Transverse colon (tissue), 4 donors: Measurements from ENCODE around the gene TENM4. TPM values are rescaled to one million over a fixed set of nuclear protein-coding genes. Genes with fewer than 3 reads are reported as not detected.
A peak's percentile ranks its signal among the peaks of the same experiment; 100 is the strongest.

ENCODE experiments used
- DNase-seq: peaks from one replicate; pipeline ENCODE4 v3.0.0-alpha.2; 2019
- H3K27ac ChIP-seq, 4 donors: fragments of 200-600 bp; sonication (generic); 2 replicates each; pipeline ENCODE4 v1.5.1; 2016 to 2018; ENCODE audit warnings: inconsistent platforms in 4 of 4
- H3K27me3 ChIP-seq: fragments of 200-600 bp; sonication (generic); 2 replicates; pipeline ENCODE4 v1.5.1; 2017; ENCODE audit warnings: inconsistent platforms
- H3K36me3 ChIP-seq, 4 donors: fragments of 200-600 bp; sonication (generic); 2 replicates each; pipeline ENCODE4 v1.5.1; 2017 to 2019; ENCODE audit warnings: inconsistent platforms in 4 of 4
- H3K4me1 ChIP-seq, 4 donors: fragments of 200-600 bp; sonication (generic); 2 replicates each; pipeline ENCODE4 v1.5.1; 2017 to 2020; ENCODE audit warnings: inconsistent platforms in 4 of 4
- H3K4me3 ChIP-seq, 4 donors: fragments of 200-600 bp; sonication (generic); 1 replicate in 1 of 4; 2 replicates in 3 of 4; pipeline versions ENCODE4 v1.5.1 to v1.6.1; 2017 to 2019; ENCODE audit warnings: inconsistent platforms in 4 of 4
- H3K9me3 ChIP-seq, 2 donors: fragments of 200-600 bp; sonication (generic); 2 replicates each; pipeline ENCODE4 v1.5.1; 2017 to 2019; ENCODE audit warnings: inconsistent platforms in 2 of 2
- EP300 ChIP-seq: sonication (generic); formaldehyde crosslinking; IDR thresholded peaks from one replicate; pipeline ENCODE4 v1.6.1; 2017; ENCODE audit warnings: antibody characterized with exemption, low read depth
- POLR2A ChIP-seq: fragments of 450-650 bp; IDR thresholded peaks from one replicate; pipeline ENCODE4 v1.6.1; 2016; ENCODE audit warnings: antibody characterized with exemption, mild to moderate bottlenecking, moderate library complexity
- POLR2AphosphoS5 ChIP-seq, 3 donors: sonication (generic); formaldehyde crosslinking; IDR thresholded peaks; one replicate each; pipeline ENCODE4 v1.6.1; 2016; ENCODE audit warnings: antibody characterized with exemption in 3 of 3
- WGBS, 2 donors: methylation state at CpG; one replicate each; pipeline ENCODE4 v1.1.5; 2018; ENCODE audit warnings: low coverage in 1 of 2; 5-methylcytosine and 5-hydroxymethylcytosine counted together
- in situ Hi-C, 4 donors: fragments of 200-750 bp; cut with MboI; loops; one replicate each; pipeline versions ENCODE4 v1.15.0 to v1.15.1; 2017; ENCODE audit warnings: low sequenced_read_pairs in 3 of 4, low pct_ligation_motif_present in 1 of 4, low pct_unique_long_range_greater_than_20kb in 1 of 4
- intact Hi-C: fragments of 100-400 bp; cut with DNase I; formaldehyde crosslinking; loops from one replicate; pipeline ENCODE4 v1.15.1; 2023; ENCODE audit warnings: low total_unique reads
- total RNA-seq, 4 donors: library from RNA; depleted of rRNA; stranded (reverse); fragments of >200 nt; gene quantifications; one replicate each; pipeline ENCODE4 v1.1.0, GENCODE V29; 2016
- TF ChIP-seq, protein P1 (sequence below), 5 experiments: fragments of 200-600 bp in 3 of 5; fragments of 450-650 bp in 2 of 5; sonication (generic) in 3 of 5; IDR thresholded peaks; 1 replicate in 2 of 5; 2 replicates in 3 of 5; pipeline ENCODE4 v1.5.1; 2016 to 2017; ENCODE audit warnings: antibody characterized with exemption in 5 of 5, inconsistent platforms in 3 of 5, mild to moderate bottlenecking in 2 of 5, moderate library complexity in 1 of 5

Gene TENM4
- total RNA-seq, 4 donors from 2014 or later = 0.14 to 0.79 (median 0.39) TPM

DNA sequence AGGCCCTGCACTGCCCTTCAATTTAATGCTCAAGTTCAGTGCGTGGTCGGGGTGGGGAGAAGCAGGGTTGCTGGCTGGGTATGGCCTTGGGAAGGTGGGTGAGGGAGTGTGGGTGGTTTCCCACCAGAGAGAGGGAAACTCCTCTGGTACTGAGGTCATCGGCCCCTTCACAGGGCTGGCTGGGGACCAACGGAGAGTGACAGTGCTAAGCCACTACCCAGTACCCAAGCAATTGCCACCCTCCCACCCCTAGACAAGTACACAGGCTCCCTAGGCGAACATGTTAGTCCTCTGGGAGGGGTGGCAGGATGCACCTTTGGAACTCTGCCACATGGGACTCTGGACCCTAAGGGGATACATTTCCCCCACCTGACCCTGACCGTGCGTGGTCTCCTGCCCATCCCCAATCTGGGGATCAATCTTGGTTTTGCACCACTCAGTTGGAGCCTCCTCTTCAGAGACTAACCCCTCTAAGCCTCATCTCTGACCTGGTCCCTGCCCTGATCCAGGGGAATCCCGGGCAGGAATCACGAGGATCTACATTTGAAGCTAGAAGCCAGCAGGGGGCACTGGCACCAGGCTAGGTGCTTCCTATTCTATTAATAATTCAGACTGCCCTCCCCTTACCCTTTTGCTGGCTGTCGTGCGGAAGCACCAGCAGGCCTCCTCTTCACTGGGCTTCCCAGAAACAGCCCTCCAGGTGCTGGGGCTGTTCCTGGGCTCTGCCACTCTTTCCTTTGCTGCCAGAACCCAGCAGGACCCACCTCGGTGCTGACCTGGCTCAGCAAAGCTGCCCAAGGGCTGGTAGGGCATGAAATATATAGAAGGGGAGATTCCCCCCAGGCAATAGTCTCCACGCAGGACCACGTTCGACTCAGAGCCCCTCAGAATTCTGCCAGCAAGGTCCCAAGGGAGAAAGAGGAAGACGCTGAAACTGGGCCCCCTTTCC is 377.7 kb downstream of the TENM4 start:
- H3K9me3 ChIP-seq = no peaks in the 10 kb centered on the region
- DNase-seq = no peak
- H3K4me1 ChIP-seq = no peaks in the 10 kb centered on the region
- in situ Hi-C loops (loop anchor here in 2 of 4 donors (25.0 kb wide), 1 partner anchor 401 kb away; no protein-coding TSS in a partner anchor), intact Hi-C loops (no loop called here)
- H3K27ac ChIP-seq = no peak overlapping the region
- no peak overlapping the region for H3K4me3 ChIP-seq
- no peaks in the 10 kb centered on the region for H3K36me3 ChIP-seq
- WGBS, 2 donors = 66% methylated on average over 16 of the region's 16 CpGs; no CpG with 5 or more reads in 1 of the 2 donors
- TF ChIP-seq EP300 = no peak
- TF ChIP-seq, protein P1, sequence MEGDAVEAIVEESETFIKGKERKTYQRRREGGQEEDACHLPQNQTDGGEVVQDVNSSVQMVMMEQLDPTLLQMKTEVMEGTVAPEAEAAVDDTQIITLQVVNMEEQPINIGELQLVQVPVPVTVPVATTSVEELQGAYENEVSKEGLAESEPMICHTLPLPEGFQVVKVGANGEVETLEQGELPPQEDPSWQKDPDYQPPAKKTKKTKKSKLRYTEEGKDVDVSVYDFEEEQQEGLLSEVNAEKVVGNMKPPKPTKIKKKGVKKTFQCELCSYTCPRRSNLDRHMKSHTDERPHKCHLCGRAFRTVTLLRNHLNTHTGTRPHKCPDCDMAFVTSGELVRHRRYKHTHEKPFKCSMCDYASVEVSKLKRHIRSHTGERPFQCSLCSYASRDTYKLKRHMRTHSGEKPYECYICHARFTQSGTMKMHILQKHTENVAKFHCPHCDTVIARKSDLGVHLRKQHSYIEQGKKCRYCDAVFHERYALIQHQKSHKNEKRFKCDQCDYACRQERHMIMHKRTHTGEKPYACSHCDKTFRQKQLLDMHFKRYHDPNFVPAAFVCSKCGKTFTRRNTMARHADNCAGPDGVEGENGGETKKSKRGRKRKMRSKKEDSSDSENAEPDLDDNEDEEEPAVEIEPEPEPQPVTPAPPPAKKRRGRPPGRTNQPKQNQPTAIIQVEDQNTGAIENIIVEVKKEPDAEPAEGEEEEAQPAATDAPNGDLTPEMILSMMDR (IDR thresholded peaks at IDR 0.05) = peak in 1 of 5 experiments; percentile 11
- no peak for TF ChIP-seq POLR2A
- TF ChIP-seq POLR2AphosphoS5 (IDR thresholded peaks at IDR 0.05) = no peak
- no peaks in the 10 kb centered on the region for H3K27me3 ChIP-seq

DNA sequence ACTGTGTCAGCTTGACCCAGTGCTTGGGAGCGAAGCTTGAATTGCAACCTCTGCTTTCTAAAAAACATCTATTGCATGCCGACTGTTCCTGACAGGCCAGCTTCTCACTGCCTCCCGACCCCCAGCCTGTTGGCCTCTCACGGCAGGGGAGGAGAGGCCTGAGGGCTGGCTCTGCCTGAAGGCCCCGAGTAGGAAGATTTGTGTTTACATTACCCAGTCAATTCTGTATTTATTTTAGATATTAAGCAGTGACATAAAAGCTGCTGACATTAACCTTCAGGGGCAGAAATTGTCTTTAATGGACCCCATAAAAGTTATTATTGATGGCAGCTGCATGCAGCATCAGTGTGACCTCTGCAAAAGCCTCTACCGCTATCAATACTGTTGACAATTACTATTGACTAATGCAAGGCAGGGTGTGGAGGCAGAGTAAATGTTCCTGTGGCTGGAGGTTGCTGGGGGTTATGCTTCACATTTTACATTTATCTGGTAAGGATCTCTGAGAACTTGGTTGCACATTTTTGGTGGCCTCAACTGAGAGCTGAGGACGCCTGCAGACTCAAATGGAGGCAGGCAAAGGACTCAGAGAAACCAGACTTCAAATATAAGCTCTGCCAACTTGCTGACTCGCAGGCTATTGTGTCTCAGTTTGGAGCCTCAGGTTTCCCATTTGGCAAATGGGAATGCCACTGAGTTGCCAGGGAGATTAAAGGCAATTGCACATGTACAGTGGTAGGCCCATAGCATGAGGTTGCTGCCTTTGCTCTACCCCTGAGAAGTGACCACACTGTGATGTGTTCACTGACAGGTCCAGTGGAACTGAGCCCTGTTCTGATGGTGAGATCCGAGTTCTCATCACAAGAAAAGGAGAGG is 380.5 kb downstream of the TENM4 start:
- Histone ChIP-seq H3K9me3 (no peaks in the 10 kb centered on the region), H3K4me3 (no peak overlapping the region), H3K27ac (no peak overlapping the region), H3K4me1 (no peaks in the 10 kb centered on the region), H3K27me3 (no peaks in the 10 kb centered on the region), H3K36me3 (no peaks in the 10 kb centered on the region)
- in situ Hi-C loops = loop anchor here in 2 of 4 donors (25.0 kb wide), 1 partner anchor 398 kb away; no protein-coding TSS in a partner anchor
- no peak for TF ChIP-seq POLR2AphosphoS5 (IDR thresholded peaks at IDR 0.05)
- intact Hi-C loops = no loop called here
- 70% methylated on average over 9 of the region's 9 CpGs; no CpG with 5 or more reads in 1 of the 2 donors for WGBS, 2 donors
- DNase-seq = no peak

GRCh38 chr11:79059141-79059540 is 381.7 kb downstream of the TENM4 start:
- H3K27ac ChIP-seq = no peak overlapping the region
- H3K4me1 ChIP-seq = no peaks in the 10 kb centered on the region
- H3K4me3 ChIP-seq = no peak overlapping the region
- no peaks in the 10 kb centered on the region for H3K27me3 ChIP-seq
- intact Hi-C loops = no loop called here
- no peak for TF ChIP-seq POLR2A
- TF ChIP-seq EP300 = no peak
- no peak for TF ChIP-seq POLR2AphosphoS5 (IDR thresholded peaks at IDR 0.05)
- TF ChIP-seq, protein P1 (IDR thresholded peaks at IDR 0.05) = no peak
- no peak for DNase-seq
- no peaks in the 10 kb centered on the region for H3K9me3 ChIP-seq
- in situ Hi-C loops = loop anchor here in 2 of 4 donors (25.0 kb wide), 1 partner anchor 397 kb away; no protein-coding TSS in a partner anchor
- no peaks in the 10 kb centered on the region for H3K36me3 ChIP-seq
- WGBS, 2 donors = 87 to 96% methylated on average over 4 of the region's 4 CpGs

DNA sequence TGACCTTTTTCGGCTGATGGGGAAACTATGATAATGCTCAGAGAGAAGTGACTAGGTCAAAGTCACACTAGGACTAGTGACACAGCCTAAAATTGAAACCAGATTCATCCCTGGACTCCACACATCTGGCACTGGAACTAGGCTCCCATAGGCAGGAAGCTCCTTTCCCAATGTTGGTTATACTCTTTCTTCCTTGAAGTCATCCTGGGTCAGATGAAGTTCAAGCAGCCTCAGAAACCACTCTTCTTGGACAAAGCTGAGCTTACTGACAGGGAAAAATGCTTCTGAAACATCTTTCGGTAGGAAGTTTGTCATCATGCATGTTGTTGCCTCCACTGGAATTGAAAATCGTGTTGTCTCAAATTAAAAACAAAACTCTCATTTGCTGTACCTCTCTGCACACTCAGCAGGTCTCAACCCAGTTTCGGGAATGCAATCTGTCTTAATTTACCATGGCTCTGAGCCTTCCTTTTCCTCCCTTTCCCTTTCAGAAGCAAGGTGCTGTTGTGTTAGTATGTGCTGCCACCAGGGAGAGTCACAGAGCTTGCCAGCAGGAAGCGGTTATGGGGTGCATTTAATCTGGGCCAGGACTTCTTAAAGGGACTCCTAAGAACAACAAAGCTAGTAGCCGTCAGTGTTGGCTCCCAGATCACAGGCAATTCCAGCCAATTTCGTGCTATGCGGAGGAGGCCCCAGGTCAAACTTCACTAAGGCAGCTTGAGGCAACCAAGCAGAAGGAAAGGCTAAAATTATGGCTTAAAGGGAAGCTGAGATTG is 384.8 kb downstream of the TENM4 start:
- no peaks in the 10 kb centered on the region for H3K36me3 ChIP-seq
- H3K27ac ChIP-seq = no peak overlapping the region
- in situ Hi-C loops = loop anchor here in 2 of 4 donors (25.0 kb wide), 1 partner anchor 394 kb away; no protein-coding TSS in a partner anchor
- H3K27me3 ChIP-seq = no peaks in the 10 kb centered on the region
- TF ChIP-seq POLR2AphosphoS5 (IDR thresholded peaks at IDR 0.05) (no peak), EP300 (no peak), POLR2A (no peak)
- TF ChIP-seq, protein P1 (IDR thresholded peaks at IDR 0.05) = no peak
- 57 to 75% methylated on average over 5 to 8 of the region's 8 CpGs for WGBS, 2 donors
- no peaks in the 10 kb centered on the region for H3K4me1 ChIP-seq
- intact Hi-C loops = no loop called here
- no peak overlapping the region for H3K4me3 ChIP-seq
- no peak for DNase-seq
- no peaks in the 10 kb centered on the region for H3K9me3 ChIP-seq
